Skeletal muscle cell (primary cell): ENCODE results near the gene DUSP18.
"Not testable (repeated sequence)": the region's sequence is repeated elsewhere in the genome, so short reads cannot be mapped to it uniquely, and the experiment has no call there.

ENCODE experiments used
- DNase-seq: peaks from one replicate; pipeline ENCODE4 v3.0.0-alpha.2; 2010; ENCODE audit warnings: low read depth
- H3K4me3 ChIP-seq: 2 replicates; pipeline ENCODE4 v1.5.1; 2011; ENCODE audit warnings: low read depth, mild to moderate bottlenecking, control low read depth, low read length, moderate library complexity

Gene DUSP18

DNA sequence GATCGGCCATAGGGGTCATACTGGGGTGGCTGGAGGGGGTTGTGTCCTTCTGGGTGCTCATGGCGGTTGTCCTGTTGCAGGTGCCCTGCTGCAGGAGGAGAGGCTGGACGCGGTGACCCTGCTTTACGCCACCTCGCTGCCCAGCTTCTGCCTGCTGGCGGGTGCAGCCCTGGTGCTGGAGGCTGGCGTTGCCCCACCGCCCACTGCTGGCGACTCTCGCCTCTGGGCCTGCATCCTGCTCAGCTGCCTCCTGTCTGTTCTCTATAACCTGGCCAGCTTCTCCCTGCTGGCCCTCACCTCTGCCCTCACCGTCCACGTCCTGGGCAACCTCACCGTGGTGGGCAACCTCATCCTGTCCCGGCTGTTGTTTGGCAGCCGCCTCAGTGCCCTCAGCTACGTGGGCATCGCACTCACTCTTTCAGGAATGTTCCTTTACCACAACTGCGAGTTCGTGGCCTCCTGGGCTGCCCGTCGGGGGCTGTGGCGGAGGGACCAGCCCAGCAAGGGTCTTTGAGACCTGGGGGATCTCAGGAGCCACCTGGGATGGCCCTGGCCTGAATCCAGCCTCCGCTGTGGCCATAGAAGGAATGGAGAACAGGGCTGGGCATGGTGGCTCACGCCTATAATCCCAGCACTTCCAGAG lies 21.0 kb downstream of the DUSP18 start:
- DNase-seq = no peak
- H3K4me3 ChIP-seq = no peak overlapping the region

DNA sequence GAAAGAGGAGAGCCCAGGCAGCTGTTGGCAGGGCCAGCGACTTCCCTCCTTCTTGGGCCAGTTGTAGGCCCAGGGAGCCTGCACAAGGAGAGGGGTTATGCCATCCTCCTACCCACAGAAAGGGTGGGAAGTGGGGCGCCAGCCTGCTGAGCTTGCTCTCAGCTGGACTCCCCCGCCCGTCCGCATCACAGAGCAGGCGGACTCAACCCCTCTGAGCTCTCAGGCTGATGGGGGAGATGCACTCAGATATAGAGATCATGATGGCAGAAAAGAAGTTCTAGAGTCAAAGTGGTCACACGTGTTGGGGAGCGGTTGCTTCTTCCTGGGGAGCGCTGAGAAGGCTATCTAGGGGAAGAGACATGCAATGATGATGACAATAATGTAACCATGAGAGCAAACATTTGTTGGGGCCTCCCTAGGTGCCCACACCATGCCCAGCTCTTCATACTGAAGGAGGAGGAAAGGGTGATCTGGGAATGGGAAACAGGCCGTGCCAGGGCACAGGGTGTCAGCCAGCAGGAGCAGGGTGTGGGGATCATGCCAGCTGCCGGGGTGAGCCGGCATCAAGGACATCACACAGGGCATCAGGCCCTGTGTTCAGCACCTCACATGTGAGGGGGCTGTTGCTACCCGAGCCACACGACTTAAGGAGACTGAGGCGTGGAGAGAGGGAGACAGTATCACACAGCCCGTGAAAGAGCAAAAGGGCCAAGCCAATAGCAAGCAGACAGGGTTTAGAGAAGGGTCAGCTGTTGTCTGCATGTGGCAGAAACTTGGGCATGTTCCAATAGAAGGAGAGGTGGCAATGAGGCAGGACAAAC lies 24.4 kb downstream of the DUSP18 start:
- no peak overlapping the region for H3K4me3 ChIP-seq
- DNase-seq = no peak

DNA sequence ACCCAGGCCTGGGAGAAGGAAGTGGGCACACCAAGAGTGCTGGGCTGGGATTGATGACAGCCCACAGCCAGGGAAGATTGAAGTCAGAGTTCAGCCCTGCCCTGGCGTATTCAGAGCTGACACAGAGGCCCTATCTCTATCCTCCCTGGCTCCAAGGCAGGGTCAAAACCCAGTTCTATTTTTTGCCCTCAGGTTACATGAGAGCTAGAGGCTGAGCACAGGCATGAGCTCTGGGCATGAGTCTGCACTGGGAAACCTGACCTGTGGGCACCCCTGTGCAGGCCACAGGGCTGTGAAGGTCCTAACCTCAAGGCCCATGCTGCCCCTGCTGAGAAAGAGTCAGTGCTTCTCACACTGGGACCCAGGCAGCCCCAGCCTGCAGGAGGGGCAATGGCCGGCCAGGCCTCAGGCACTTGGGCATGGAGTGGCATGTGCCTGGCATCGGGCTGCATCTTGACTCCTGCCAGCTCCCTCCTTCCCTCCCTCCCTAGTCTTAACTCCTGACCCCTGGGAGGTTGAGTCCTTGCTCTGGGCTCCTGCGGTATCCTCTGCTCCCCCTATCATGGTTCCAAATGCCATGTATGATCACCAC lies 26.7 kb downstream of the DUSP18 start:
- no peak overlapping the region for H3K4me3 ChIP-seq
- DNase-seq = no peak

DNA sequence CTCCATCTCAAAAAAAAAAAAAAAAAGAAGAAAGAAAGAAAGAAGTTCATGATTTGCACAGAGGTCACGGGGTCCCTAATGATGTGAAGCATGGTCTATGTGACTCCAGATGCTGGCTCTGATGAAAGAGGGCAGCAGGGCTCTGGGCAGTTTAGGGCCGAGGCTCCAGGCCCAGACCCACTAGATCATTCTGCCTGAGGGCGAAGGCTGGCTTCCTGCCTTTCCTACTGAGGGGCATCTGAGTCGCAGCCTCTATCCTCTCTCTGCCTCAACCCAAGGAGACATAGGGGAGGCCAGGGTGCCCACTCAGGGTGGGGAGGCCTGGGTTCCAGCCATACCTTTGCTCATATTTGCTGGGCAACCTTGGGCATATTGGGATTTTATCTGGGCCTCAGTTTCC lies 27.3 kb downstream of the DUSP18 start:
- DNase-seq = no peak

DNA sequence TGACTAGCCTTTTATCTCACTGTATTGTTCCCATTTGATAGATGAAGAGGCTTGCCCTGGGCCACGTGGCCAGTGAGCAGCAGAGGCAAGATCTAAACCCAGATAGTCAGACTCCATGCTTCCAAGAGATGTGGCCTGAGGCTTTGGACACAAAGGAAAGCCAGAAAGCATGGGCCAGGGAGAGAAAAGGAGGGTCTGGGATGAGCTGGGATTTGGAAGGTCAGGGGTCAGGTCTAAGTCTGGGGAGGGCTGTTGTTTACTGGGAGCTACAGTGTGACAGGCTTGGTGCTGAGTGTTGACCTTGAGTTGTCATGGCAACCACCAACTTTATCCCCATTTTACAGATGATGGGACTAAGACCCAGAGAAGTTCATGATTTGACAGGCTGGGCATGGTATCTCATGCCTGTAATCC lies 30.0 kb downstream of the DUSP18 start:
- peak overlapping the region; percentile 67 for H3K4me3 ChIP-seq
- no peak for DNase-seq

More for the DNA sequence above, 27.3 kb downstream of the DUSP18 start:
- H3K4me3 ChIP-seq = no peak overlapping the region

DNA sequence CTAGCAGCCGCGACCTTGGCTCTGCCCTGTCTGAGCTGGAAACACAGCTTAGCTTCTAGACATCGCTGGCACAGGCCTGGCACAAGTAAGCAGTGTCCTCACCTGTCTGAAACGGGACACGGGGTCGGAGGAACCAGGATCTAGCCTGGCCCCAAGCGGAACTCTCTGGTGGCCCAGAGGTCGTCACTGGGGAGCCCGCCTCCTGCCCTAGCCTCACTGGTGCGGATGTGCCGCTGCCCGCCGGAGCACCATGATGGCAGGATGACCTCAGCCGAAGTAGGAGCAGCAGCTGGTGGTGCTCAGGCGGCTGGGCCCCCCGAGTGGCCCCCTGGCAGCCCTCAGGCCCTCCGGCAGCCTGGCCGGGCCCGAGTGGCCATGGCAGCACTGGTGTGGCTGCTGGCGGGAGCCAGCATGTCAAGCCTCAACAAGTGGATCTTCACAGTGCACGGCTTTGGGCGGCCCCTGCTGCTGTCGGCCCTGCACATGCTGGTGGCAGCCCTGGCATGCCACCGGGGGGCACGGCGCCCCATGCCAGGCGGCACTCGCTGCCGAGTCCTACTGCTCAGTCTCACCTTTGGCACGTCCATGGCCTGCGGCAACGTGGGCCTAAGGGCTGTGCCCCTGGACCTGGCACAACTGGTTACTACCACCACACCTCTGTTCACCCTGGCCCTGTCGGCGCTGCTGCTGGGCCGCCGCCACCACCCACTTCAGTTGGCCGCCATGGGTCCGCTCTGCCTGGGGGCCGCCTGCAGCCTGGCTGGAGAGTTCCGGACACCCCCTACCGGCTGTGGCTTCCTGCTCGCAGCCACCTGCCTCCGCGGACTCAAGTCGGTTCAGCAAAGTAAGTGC lies 31.2 kb downstream of the DUSP18 start:
- no peak for DNase-seq
- peak overlapping the region; percentile 67 for H3K4me3 ChIP-seq

DNA sequence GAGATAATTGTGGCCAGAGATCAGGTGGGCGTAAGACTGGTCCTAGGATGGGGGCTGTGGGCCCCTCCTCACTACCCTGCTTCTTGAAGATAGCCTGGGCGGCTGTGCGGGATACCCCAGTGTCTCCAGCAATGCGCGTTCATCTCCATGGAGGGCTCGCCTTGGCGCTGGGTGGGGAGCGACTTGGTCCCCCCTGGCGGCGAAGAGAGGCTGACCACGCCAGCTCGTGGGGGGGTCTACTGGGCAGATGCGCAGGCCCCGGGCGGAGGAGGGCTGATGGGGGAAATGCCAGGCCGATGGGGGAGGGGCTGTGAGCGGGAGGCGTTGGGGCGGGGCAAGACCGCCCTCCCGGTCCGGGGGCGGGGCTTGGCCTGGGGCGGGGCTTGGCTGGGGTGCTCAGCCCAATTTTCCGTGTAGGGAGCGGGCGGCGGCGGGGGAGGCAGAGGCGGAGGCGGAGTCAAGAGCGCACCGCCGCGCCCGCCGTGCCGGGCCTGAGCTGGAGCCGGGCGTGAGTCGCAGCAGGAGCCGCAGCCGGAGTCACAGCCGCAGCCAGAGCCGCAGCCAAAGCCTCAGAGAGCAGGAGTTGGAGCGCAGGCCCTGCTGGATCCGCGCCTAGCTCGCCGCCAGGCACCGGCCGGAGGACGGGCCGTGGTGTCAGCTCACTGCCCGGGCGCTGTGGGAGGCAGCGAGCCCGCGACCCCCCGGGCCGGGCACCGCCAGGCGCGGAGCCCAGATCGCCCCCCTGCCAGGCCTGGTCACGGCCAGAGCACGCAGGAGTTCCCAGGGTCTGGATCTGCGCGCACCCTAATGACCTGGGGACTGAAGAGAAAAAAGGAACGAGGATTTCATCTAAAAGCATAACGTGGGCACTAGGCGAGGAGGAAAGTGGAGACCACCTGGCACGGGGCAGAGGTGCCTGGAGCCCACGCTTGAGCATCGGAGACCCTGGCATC lies 32.1 kb downstream of the DUSP18 start, which contains the start of gene SLC35E4:
Gene SLC35E4 (plus strand): TSS at position 509 of the 953 bp plus-strand sequence. CDS start 670 bp downstream, outside the sequence.
- peak; percentile 56 for DNase-seq
- peak within 1 kb of the TSS; percentile 67 for H3K4me3 ChIP-seq

DNA sequence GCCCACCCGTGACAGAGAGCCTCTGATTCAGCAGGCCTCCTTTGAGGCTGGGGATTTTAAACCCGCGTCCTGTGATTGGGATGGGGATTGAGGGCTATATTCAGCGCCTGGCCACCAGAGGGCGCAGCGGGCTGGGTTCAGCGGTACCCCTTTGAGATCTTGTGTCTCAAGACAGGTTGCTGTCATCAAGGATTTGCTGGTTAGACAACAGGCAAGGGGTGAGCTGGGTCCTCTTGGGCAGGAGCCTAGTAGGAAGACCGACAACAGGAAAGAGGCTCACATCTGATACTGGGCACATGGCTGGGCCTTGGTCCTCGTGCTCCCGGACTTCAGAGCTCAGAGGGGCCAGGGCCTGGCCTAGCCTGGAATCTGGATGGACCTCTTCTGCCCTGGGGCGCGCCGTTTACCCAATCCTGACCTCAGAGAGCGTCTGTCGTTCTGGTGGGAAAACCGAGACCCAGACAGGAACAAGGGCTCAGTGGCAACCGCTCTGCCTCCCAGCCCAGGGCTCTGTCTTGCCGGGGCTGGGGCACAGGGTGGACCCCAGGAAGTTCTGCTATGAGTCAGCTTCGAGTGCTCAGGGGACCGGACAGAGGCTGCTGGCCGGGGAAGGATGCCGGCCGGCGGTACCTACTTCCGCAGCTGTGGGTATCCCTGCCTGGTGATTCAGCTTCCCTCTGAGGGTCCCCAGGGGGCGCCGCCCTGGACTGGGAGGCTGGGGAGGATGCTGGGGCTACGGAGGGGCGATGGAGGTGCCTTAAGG lies 33.0 kb downstream of the DUSP18 start:
- peak; percentile 70 for DNase-seq
- peak overlapping the region; percentile 67 for H3K4me3 ChIP-seq

DNA sequence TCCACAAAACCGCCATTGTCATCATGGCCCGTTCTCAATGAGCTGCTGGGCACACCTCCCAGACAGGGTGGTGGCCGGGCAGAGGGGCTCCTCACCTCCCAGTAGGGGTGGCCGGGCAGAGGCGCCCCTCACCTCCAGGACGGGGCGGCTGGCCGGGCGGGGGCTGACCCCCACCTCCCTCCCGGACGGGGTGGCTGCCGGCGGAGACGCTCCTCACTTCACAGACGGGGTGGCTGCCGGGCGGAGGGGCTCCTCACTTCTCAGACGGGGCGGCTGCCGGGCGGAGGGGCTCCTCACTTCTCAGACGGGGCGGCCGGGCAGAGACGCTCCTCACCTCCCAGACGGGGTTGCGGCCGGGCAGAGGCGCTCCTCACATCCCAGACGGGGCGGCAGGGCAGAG lies 36.2 kb downstream of the DUSP18 start:
- not testable (repeated sequence) for DNase-seq, H3K4me3 ChIP-seq

DNA sequence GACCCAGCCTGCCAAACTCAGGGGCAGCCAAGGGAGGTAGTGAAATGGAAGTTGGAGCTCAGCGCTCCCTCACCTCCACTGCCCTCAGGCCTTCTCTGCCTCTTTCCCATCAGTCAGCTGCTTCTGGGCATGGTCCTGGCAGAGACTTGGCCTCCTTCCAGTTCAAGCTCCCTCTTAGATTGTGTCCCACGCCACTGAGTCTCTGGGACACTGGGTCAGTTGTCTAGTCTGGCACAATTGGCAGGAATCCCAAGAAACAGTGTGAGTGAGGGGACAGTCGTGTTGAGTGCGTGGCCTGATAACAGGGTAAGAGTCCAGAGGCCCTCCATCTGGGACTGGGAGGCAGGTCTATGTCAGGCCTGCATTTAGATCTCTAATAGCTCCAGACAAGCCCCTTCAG lies 39.2 kb downstream of the DUSP18 start:
- H3K4me3 ChIP-seq = no peak overlapping the region
- no peak for DNase-seq

DNA sequence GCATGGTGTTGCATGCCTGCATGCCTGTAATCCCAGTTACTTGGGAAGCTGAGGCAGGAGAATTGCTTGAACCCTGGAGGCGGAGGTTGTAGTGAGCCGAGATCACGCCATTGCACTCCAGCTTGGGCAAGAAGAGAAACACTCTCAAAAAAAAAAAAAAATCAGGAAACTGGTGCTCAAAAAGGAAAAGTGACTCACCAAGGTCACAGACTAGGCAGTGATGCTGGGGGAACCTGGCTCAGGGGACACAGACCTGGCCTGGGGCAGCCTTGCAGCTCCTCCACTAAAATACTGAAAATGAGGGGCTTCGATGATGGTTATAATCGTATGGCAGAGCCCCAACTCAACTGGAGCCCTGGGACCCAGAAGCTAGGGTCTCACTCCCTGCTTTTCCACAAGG lies 40.2 kb downstream of the DUSP18 start:
- no peak for DNase-seq
- H3K4me3 ChIP-seq = no peak overlapping the region

DNA sequence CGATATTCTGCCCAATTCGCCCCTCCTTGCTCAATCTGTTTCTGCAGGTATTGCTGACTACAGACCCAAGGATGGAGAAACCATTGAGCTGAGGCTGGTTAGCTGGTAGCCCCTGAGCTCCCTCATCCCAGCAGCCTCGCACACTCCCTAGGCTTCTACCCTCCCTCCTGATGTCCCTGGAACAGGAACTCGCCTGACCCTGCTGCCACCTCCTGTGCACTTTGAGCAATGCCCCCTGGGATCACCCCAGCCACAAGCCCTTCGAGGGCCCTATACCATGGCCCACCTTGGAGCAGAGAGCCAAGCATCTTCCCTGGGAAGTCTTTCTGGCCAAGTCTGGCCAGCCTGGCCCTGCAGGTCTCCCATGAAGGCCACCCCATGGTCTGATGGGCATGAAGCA lies 41.3 kb downstream of the DUSP18 start:
- DNase-seq = no peak

DNA sequence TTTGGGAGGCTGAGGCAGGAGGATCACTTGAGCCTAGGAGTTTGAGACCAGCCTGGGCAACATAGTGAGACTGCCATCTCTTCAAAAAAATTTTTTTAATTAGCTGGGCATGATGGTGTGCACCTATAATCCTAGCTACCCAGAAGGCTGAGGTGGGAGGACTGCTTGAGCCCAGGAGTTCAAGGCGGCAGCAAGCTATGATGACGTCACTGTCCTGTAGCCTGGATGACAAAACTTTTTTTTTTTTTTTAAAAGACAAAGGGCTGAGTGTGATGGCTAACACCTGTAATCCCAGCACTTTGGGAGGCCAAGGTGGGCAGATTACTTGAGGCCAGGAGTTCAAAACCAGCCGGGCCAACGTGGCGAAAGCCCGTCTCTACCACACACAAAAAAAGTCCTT lies 47.8 kb downstream of the DUSP18 start:
- DNase-seq = not testable (repeated sequence)

More for the DNA sequence above, 41.3 kb downstream of the DUSP18 start:
- H3K4me3 ChIP-seq = no peak overlapping the region

DNA sequence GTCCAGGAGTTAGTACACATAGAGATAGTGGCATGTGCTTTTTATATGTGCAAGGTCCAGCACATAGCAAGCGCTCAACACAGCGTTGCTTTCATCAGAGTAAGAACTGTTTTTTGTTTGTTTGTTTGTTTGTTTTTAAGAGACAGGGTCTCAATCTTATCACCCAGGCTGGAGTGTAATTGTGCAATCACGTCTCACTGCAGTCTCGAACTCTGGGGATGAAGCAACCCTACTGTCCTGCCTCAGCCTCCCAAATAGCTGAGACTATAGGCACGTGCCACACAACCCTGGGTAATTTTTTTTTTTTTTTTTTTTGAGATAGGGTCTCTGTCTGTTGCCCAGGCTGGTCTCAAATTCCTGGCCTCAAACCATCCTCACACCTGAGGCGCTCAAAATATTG lies 49.9 kb downstream of the DUSP18 start:
- DNase-seq = no peak
- no peak overlapping the region for H3K4me3 ChIP-seq

More for the DNA sequence above, 47.8 kb downstream of the DUSP18 start:
- H3K4me3 ChIP-seq = not testable (repeated sequence)

DNA sequence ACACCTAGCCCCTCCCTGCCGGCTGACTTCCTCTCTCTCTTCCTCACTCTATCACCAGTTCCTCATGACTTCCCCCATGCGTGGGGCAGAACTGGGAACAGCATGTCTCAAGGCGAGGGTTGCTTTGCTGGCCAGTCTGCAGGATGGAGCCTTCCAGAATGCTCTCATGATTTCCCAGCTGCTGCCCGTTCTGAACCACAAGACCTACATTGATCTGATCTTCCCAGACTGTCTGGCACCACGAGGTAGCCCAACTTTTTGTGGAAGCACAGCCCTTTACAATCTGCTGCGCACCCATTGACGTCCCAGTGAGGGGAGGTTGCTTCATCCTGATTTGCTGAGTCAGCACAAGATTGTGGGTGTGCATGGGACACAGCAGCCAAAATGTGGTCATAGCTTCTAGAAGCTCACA lies 52.1 kb downstream of the DUSP18 start:
- no peak for DNase-seq
- H3K4me3 ChIP-seq = no peak overlapping the region

DNA sequence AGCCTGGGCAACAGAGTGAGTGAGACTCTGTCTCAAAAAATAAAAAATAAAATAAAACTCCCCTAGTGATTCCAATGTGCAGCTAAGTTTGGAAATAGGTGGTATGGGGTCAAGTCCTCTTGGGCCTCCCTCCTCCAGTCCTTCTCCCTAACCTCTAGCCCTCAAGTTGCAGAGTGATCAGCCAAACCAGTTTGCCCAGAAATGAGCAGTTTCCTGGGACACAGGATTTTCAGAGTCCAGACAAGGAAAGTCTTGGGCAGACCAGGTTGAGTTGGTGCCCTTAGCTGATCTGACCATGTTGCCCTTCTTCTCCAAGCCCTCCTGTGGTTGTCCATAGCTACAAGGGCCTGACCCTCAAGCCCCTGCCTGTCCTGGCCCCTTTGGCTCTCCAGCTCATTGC lies 52.8 kb downstream of the DUSP18 start:
- no peak overlapping the region for H3K4me3 ChIP-seq
- DNase-seq = no peak

DNA sequence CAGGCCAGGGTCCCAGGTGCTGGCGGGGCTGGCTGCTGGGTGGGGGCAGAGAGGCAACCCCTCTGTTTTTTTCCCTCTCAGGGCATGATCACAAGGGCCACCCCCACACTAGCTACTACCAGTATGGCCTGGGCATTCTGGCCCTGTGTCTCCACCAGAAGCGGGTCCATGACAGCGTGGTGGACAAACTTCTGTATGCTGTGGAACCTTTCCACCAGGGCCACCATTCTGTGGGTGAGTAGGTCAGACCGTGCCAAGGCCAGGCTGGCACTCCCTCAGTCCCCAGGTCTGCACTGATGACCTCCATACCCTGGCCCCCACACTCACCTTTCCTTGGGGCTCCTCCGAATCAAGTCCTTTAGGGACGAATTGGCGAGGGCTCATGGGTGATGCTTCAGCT lies 53.4 kb downstream of the DUSP18 start:
- no peak for DNase-seq
- no peak overlapping the region for H3K4me3 ChIP-seq

DNA sequence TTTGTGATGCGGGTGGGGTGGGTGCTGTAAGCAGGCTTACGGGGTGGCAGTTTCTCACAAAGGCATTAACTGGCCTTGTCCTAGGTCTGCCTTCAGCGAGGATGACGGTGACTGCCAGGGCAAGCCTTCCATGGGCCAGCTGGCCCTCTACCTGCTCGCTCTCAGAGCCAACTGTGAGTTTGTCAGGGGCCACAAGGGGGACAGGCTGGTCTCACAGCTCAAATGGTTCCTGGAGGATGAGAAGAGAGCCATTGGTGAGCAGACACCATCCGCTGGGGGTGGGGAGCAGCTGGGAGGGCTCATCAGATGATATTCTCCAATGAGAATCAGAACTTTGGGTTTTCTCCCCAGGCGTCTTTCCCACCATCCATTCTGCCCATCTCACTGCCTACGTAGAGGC lies 54.9 kb downstream of the DUSP18 start:
- no peak overlapping the region for H3K4me3 ChIP-seq
- DNase-seq = no peak
